PC-9 (cell line): ENCODE data around the gene CDO1.

Experiments used
- CTCF ChIP-seq: fragments of 200-600 bp; sonication (generic); conservative IDR thresholded peaks from 2 replicates; pipeline ENCODE4 v1.6.1; 2017; ENCODE audit warnings: mixed run types, antibody characterized with exemption, mild to moderate bottlenecking, moderate library complexity
- EZH2 ChIP-seq: fragments of 200-600 bp; sonication (generic); IDR thresholded peaks from 2 replicates; pipeline ENCODE4 v1.8.0; 2017; ENCODE audit warnings: antibody characterized with exemption, low read depth

- no peak for TF ChIP-seq EZH2
- no peak for TF ChIP-seq CTCF
These were observed 34.4 kb upstream of the CDO1 start for GRCh38 chr5:115850744-115851416.
